Measurements from ENCODE around the gene ABCB4.

Gene ABCB4

GRCh38 chr7:87413029-87413428, 62.5 kb downstream of the ABCB4 start:
- no peak for TF ChIP-seq CTCF (conservative IDR thresholded peaks at IDR 0.05; ENCODE audit: low read depth, low read length)
- peak; percentile 71 for DNase-seq (ENCODE audit: low read depth)
- no peak overlapping the region for H3K4me3 ChIP-seq (ENCODE audit: low read depth, low read length)

GRCh38 chr7:87411186-87411585, 64.3 kb downstream of the ABCB4 start:
- peak; percentile 4 for DNase-seq (ENCODE audit: low read depth)
- TF ChIP-seq CTCF (conservative IDR thresholded peaks at IDR 0.05; ENCODE audit: low read depth, low read length), result no peak

GRCh38 chr7:87404674-87405073, 70.8 kb downstream of the ABCB4 start:
- TF ChIP-seq CTCF (conservative IDR thresholded peaks at IDR 0.05; ENCODE audit: low read depth, low read length), result no peak
- H3K4me3 ChIP-seq (ENCODE audit: low read depth, low read length), result no peak overlapping the region
- peak; percentile 5 for DNase-seq (ENCODE audit: low read depth)

More at GRCh38 chr7:87411186-87411585, 64.3 kb downstream of the ABCB4 start:
- H3K4me3 ChIP-seq (ENCODE audit: low read depth, low read length), result no peak overlapping the region

- DNase-seq (ENCODE audit: low read depth), result peak; percentile 80
- no peak for TF ChIP-seq CTCF (conservative IDR thresholded peaks at IDR 0.05; ENCODE audit: low read depth, low read length)
Observed at GRCh38 chr7:87398446-87398845, 77.0 kb downstream of the ABCB4 start.

GRCh38 chr7:87395442-87396020, 79.9 kb downstream of the ABCB4 start:
- no peak overlapping the region for H3K4me3 ChIP-seq (ENCODE audit: low read depth, low read length)
- no peak for DNase-seq (ENCODE audit: low read depth)
- no peak for TF ChIP-seq CTCF (conservative IDR thresholded peaks at IDR 0.05; ENCODE audit: low read depth, low read length)

More at GRCh38 chr7:87398446-87398845, 77.0 kb downstream of the ABCB4 start:
- H3K4me3 ChIP-seq (ENCODE audit: low read depth, low read length), result no peak overlapping the region

GRCh38 chr7:87391020-87391701, 84.3 kb downstream of the ABCB4 start:
- TF ChIP-seq CTCF (conservative IDR thresholded peaks at IDR 0.05; ENCODE audit: low read depth, low read length), result no peak
- no peak for DNase-seq (ENCODE audit: low read depth)
- H3K4me3 ChIP-seq (ENCODE audit: low read depth, low read length), result no peak overlapping the region

- no peak for TF ChIP-seq CTCF (conservative IDR thresholded peaks at IDR 0.05; ENCODE audit: low read depth, low read length)
- no peak for DNase-seq (ENCODE audit: low read depth)
- no peak overlapping the region for H3K4me3 ChIP-seq (ENCODE audit: low read depth, low read length)
Observed at GRCh38 chr7:87380905-87381304, 94.6 kb downstream of the ABCB4 start.
